Liver (tissue), 3 donors: ENCODE data around the gene DNAJC5.

ENCODE experiments used
- MAX ChIP-seq: IDR thresholded peaks from 2 replicates; pipeline ENCODE4 v1.6.1; 2016; ENCODE audit warnings: antibody characterized with exemption
- RXRA ChIP-seq, 2 donors: IDR thresholded peaks; 2 replicates each; pipeline ENCODE4 v1.6.1; 2017 to 2018; ENCODE audit warnings: antibody characterized with exemption in 2 of 2, mild to moderate bottlenecking in 1 of 2
- TAF1 ChIP-seq: conservative IDR thresholded peaks from 2 replicates; pipeline ENCODE4 v1.6.1; 2016; ENCODE audit warnings: antibody characterized with exemption, mild to moderate bottlenecking
- YY1 ChIP-seq: IDR thresholded peaks from 2 replicates; pipeline ENCODE4 v1.6.1; 2016; ENCODE audit warnings: antibody characterized with exemption, mild to moderate bottlenecking
- TF ChIP-seq, protein P1 (sequence below): fragments of 150-350 bp; IDR thresholded peaks from 2 replicates; pipeline ENCODE4 v1.5.1; 2017; ENCODE audit warnings: improper control_type of control experiment, low read depth, low read length; ENCODE audit not compliant: missing input control
- TF ChIP-seq, protein P2 (sequence below): IDR thresholded peaks from 2 replicates; pipeline ENCODE4 v1.6.1; 2016; ENCODE audit warnings: antibody characterized with exemption
- donor health status: healthy.
- donor health status: healthy.

- TF ChIP-seq, protein P1, sequence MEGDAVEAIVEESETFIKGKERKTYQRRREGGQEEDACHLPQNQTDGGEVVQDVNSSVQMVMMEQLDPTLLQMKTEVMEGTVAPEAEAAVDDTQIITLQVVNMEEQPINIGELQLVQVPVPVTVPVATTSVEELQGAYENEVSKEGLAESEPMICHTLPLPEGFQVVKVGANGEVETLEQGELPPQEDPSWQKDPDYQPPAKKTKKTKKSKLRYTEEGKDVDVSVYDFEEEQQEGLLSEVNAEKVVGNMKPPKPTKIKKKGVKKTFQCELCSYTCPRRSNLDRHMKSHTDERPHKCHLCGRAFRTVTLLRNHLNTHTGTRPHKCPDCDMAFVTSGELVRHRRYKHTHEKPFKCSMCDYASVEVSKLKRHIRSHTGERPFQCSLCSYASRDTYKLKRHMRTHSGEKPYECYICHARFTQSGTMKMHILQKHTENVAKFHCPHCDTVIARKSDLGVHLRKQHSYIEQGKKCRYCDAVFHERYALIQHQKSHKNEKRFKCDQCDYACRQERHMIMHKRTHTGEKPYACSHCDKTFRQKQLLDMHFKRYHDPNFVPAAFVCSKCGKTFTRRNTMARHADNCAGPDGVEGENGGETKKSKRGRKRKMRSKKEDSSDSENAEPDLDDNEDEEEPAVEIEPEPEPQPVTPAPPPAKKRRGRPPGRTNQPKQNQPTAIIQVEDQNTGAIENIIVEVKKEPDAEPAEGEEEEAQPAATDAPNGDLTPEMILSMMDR, result no peak
- TF ChIP-seq YY1 (no peak), TAF1 (no peak), MAX (no peak), RXRA (IDR thresholded peaks at IDR 0.05) (no peak)
- TF ChIP-seq, protein P2, sequence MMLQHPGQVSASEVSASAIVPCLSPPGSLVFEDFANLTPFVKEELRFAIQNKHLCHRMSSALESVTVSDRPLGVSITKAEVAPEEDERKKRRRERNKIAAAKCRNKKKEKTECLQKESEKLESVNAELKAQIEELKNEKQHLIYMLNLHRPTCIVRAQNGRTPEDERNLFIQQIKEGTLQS, result no peak
Measured at GRCh38 chr20:63911176-63911575, 16.2 kb downstream of the DNAJC5 start.
